Karpas-422 (cell line): ENCODE measurements around the gene WWOX. TPM values are rescaled to one million over a fixed set of nuclear protein-coding genes. Genes with fewer than 3 reads are reported as not detected.
"Not testable (repeated sequence)": the region's sequence is repeated elsewhere in the genome, so short reads cannot be mapped to it uniquely, and the experiment has no call there.

ENCODE experiments used
- DNase-seq: peaks from one replicate; pipeline ENCODE4 v3.0.0-alpha.2; 2015
- H2AFZ ChIP-seq: fragments of 200-600 bp; sonication (generic); 2 replicates; pipeline ENCODE4 v1.6.1; 2014; ENCODE audit warnings: antibody characterized with exemption, low read length, mixed read lengths
- H3K27ac ChIP-seq: fragments of 200-600 bp; sonication (generic); 2 replicates; pipeline ENCODE4 v1.5.1; 2014; ENCODE audit warnings: mild to moderate bottlenecking, low read length, moderate library complexity
- H3K27me3 ChIP-seq: fragments of 200-600 bp; sonication (generic); 2 replicates; pipeline ENCODE4 v1.6.1; 2014; ENCODE audit warnings: low read length, mixed read lengths
- H3K36me3 ChIP-seq: fragments of 200-600 bp; sonication (generic); 2 replicates; pipeline ENCODE4 v1.6.1; 2014; ENCODE audit warnings: low read length, mixed read lengths; ENCODE audit not compliant: insufficient read depth
- H3K4me1 ChIP-seq: fragments of 200-600 bp; sonication (generic); 2 replicates; pipeline ENCODE4 v1.6.1; 2014; ENCODE audit warnings: mild to moderate bottlenecking, low read length, mixed read lengths
- H3K4me2 ChIP-seq: fragments of 200-600 bp; sonication (generic); 2 replicates; pipeline ENCODE4 v1.6.1; 2014; ENCODE audit warnings: low read length, low read depth, mild to moderate bottlenecking; ENCODE audit not compliant: poor library complexity, severe bottlenecking
- H3K4me3 ChIP-seq: fragments of 200-600 bp; sonication (generic); 2 replicates; pipeline ENCODE4 v1.5.1; 2014; ENCODE audit warnings: mild to moderate bottlenecking, antibody characterized with exemption, low read length, mixed read lengths
- H3K79me2 ChIP-seq: fragments of 200-600 bp; sonication (generic); 2 replicates; pipeline ENCODE4 v1.6.1; 2014; ENCODE audit warnings: mild to moderate bottlenecking, low read length, mixed read lengths
- H3K9ac ChIP-seq: fragments of 200-600 bp; sonication (generic); 2 replicates; pipeline ENCODE4 v1.6.0; 2014; ENCODE audit warnings: low read length
- H3K9me2 ChIP-seq: fragments of 200-600 bp; sonication (generic), shearing (Covaris generic); replicated peaks from 2 replicates; pipeline ENCODE4 v1.6.0; 2014; ENCODE audit warnings: mild to moderate bottlenecking, low read length, moderate library complexity; ENCODE audit not compliant: insufficient read depth
- H3K9me3 ChIP-seq: fragments of 300-700, 200-600 bp; sonication (generic); 2 replicates; pipeline ENCODE4 v1.6.1; 2014; ENCODE audit warnings: low read length, mixed read lengths
- H4K20me1 ChIP-seq: fragments of 200-600 bp; sonication (generic); 2 replicates; pipeline ENCODE4 v1.6.1; 2014; ENCODE audit warnings: mild to moderate bottlenecking, antibody characterized with exemption, low read length, low read depth; ENCODE audit not compliant: insufficient read depth
- total RNA-seq: library from RNA; depleted of rRNA; stranded (reverse); fragments of >200 nt; shearing (Covaris generic); gene quantifications from 2 replicates; pipeline ENCODE4 v1.2.3, GENCODE V29; 2014; ENCODE audit warnings: low replicate concordance

WWOX gene
- total RNA-seq, 1 experiment from 2014 or later, result 66.2 TPM

DNA sequence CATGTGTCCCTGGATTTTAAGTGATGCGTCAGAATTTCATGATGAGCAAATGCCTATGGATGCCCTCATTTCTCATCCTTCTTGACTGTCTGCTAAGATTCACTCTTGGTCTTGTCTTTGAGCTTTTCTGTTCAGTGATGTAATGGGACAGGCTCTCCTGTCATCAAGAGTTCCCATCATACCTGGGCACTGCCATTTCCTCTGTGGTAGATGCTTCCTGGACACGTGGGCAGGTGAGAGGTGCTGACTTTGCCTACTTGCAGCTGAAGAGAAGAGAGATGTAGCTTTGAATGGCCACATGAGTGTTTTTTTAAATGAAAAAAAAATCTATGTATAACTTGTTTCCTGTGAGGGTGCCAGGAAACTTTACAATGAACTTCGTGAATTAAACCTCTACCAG, 943.4 kb downstream of the WWOX start:
- Histone ChIP-seq H3K9ac (no peak overlapping the region), H3K9me2 (no peaks in the 10 kb centered on the region), H3K4me3 (no peak overlapping the region), H2AFZ (no peak overlapping the region), H3K4me1 (no peaks in the 10 kb centered on the region), H3K27me3 (no peaks in the 10 kb centered on the region), H3K79me2 (no peaks in the 10 kb centered on the region), H3K4me2 (no peak overlapping the region), H3K9me3 (no peaks in the 10 kb centered on the region), H3K36me3 (no peaks in the 10 kb centered on the region), H4K20me1 (no peaks in the 10 kb centered on the region), H3K27ac (no peak overlapping the region)
- no peak for DNase-seq

DNA sequence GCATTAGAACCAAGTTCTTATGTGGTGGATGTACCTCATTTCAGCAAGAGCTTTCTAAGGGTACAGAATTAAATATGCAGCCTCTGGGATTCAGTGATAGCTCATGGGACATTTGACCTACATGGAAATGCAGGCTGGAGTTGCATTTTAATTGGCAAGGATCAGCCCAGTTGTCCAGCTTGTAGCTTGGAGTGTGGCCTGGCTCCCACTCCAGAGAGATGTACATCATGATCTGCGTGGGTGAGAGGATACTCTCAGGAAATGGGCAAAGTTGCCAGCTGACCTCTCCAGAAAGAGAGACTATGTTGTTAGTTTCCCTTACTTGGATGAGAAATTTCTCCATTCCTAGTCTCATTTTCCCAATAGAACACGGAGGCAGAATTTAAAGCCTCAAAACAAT, 945.7 kb downstream of the WWOX start:
- Histone ChIP-seq H3K27ac (no peak overlapping the region), H3K27me3 (no peaks in the 10 kb centered on the region), H3K36me3 (no peaks in the 10 kb centered on the region), H4K20me1 (no peaks in the 10 kb centered on the region), H3K4me2 (no peak overlapping the region), H2AFZ (no peak overlapping the region), H3K9me2 (no peaks in the 10 kb centered on the region), H3K79me2 (no peaks in the 10 kb centered on the region), H3K4me1 (no peaks in the 10 kb centered on the region), H3K9me3 (no peaks in the 10 kb centered on the region), H3K9ac (no peak overlapping the region), H3K4me3 (no peak overlapping the region)
- DNase-seq, result no peak

GRCh38 chr16:79047337-79047736, 947.9 kb downstream of the WWOX start:
- Histone ChIP-seq H3K9me3 (no peaks in the 10 kb centered on the region), H2AFZ (no peak overlapping the region), H3K27ac (no peak overlapping the region), H3K79me2 (no peaks in the 10 kb centered on the region), H3K27me3 (no peaks in the 10 kb centered on the region), H3K9ac (no peak overlapping the region), H3K9me2 (no peaks in the 10 kb centered on the region), H3K36me3 (no peaks in the 10 kb centered on the region), H3K4me1 (no peaks in the 10 kb centered on the region), H3K4me2 (no peak overlapping the region), H3K4me3 (no peak overlapping the region), H4K20me1 (no peaks in the 10 kb centered on the region)
- DNase-seq, result peak; percentile 65

- H3K79me2 ChIP-seq, result no peaks in the 10 kb centered on the region
These were observed 949.6 kb downstream of the WWOX start for GRCh38 chr16:79049040-79049439.

GRCh38 chr16:79050063-79050462, 950.6 kb downstream of the WWOX start:
- H2AFZ ChIP-seq, result no peak overlapping the region
- H3K79me2 ChIP-seq, result no peaks in the 10 kb centered on the region
- H3K9ac ChIP-seq, result no peak overlapping the region
- H3K9me2 ChIP-seq, result no peaks in the 10 kb centered on the region
- no peak for DNase-seq
- H3K4me2 ChIP-seq, result no peak overlapping the region
- no peaks in the 10 kb centered on the region for H3K27me3 ChIP-seq
- H3K36me3 ChIP-seq, result no peaks in the 10 kb centered on the region
- H4K20me1 ChIP-seq, result no peaks in the 10 kb centered on the region
- no peaks in the 10 kb centered on the region for H3K4me1 ChIP-seq
- no peak overlapping the region for H3K27ac ChIP-seq
- no peaks in the 10 kb centered on the region for H3K9me3 ChIP-seq
- no peak overlapping the region for H3K4me3 ChIP-seq

More at GRCh38 chr16:79049040-79049439, 949.6 kb downstream of the WWOX start:
- H3K4me3 ChIP-seq, result no peak overlapping the region
- H3K27ac ChIP-seq, result no peak overlapping the region
- H3K9me2 ChIP-seq, result no peaks in the 10 kb centered on the region
- H2AFZ ChIP-seq, result no peak overlapping the region
- H3K9me3 ChIP-seq, result no peaks in the 10 kb centered on the region
- no peaks in the 10 kb centered on the region for H4K20me1 ChIP-seq
- H3K4me2 ChIP-seq, result no peak overlapping the region
- no peak overlapping the region for H3K9ac ChIP-seq
- no peaks in the 10 kb centered on the region for H3K27me3 ChIP-seq
- H3K4me1 ChIP-seq, result no peaks in the 10 kb centered on the region
- no peaks in the 10 kb centered on the region for H3K36me3 ChIP-seq
- no peak for DNase-seq

- no peaks in the 10 kb centered on the region for H4K20me1 ChIP-seq
- H3K36me3 ChIP-seq, result no peaks in the 10 kb centered on the region
- no peak overlapping the region for H3K4me2 ChIP-seq
- H3K4me3 ChIP-seq, result no peak overlapping the region
- no peak for DNase-seq
- H3K9ac ChIP-seq, result no peak overlapping the region
- H3K9me3 ChIP-seq, result no peaks in the 10 kb centered on the region
- no peaks in the 10 kb centered on the region for H3K4me1 ChIP-seq
- no peak overlapping the region for H3K27ac ChIP-seq
- H3K79me2 ChIP-seq, result no peaks in the 10 kb centered on the region
- no peak overlapping the region for H2AFZ ChIP-seq
- no peaks in the 10 kb centered on the region for H3K9me2 ChIP-seq
- H3K27me3 ChIP-seq, result no peaks in the 10 kb centered on the region
These were observed 951.9 kb downstream of the WWOX start for GRCh38 chr16:79051313-79051712.

DNA sequence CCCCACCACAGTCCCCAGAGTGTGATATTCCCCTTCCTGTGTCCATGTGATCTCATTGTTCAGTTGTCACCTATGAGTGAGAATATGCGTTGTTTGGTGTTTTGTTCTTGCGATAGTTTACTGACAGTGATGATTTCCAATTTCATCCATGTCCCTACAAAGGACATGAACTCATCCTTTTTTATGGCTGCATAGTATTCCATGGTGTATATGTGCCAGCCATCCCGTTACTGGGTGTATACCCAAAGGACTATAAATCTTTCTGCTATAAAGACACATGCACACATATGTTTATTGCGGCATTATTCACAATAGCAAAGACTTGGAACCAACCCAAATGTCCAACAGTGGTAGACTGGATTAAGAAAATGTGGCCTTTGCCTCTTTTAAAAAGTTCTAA, 952.7 kb downstream of the WWOX start:
- H3K9me3 ChIP-seq, H3K9me2 ChIP-seq, H2AFZ ChIP-seq, DNase-seq, H3K4me2 ChIP-seq, H3K9ac ChIP-seq, H3K36me3 ChIP-seq, H3K27me3 ChIP-seq, H3K4me3 ChIP-seq, H3K79me2 ChIP-seq, H4K20me1 ChIP-seq, H3K27ac ChIP-seq, H3K4me1 ChIP-seq: not testable (repeated sequence)

GRCh38 chr16:79053577-79053976, 954.1 kb downstream of the WWOX start:
- Histone ChIP-seq H4K20me1 (no peaks in the 10 kb centered on the region), H3K9ac (no peak overlapping the region)

More at GRCh38 chr16:79053577-79053976, 954.1 kb downstream of the WWOX start:
- no peaks in the 10 kb centered on the region for H3K27me3 ChIP-seq
- H3K9me2 ChIP-seq, result no peaks in the 10 kb centered on the region
- DNase-seq, result no peak
- H3K9me3 ChIP-seq, result no peaks in the 10 kb centered on the region
- no peak overlapping the region for H3K4me3 ChIP-seq
- H3K4me2 ChIP-seq, result no peak overlapping the region
- H3K4me1 ChIP-seq, result no peaks in the 10 kb centered on the region
- no peaks in the 10 kb centered on the region for H3K36me3 ChIP-seq
- no peaks in the 10 kb centered on the region for H3K79me2 ChIP-seq
- H3K27ac ChIP-seq, result no peak overlapping the region
- H2AFZ ChIP-seq, result no peak overlapping the region
